GM12872 (cell line): ENCODE measurements around the gene CPED1.

Experiments
- TF ChIP-seq, protein P1 (sequence below): IDR thresholded peaks from 3 replicates; pipeline ENCODE4 v1.5.1; 2011; ENCODE audit warnings: low read depth, mild to moderate bottlenecking, low read length, moderate library complexity; ENCODE audit not compliant: insufficient read depth

CPED1 gene

DNA sequence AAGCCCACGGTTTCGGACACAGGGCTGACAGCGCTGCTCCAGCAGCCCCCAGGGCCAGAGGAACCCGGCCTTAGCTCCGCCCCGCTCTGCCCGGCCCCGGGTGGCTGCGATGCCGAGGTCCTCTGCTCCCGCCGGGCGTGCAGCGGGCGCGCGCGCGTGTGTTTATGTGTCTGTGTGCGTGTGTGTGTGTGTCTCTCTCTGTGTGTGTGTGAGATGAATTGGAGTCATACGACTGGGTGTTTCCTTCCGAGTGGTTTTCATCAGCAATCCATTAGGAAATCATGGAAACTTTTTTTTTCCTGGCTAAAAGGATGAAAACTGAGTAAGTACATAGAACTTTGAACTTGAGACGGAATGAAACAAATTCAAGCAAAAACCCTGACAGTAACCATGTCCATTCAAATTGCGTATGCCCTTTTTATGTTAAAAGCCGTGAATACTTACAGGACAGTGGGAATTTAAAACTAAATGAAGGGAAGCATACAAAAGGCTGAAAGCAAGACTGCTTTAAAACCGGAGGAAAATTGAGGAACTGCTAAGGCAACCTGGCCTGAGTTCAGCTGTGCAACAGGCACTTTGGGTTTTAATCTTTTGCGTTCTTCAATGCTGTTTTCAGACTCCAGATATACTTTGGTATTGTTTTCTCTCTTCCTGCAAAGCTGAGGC is at the start of gene CPED1:
Gene CPED1 (plus strand): TSS at position 121 of the 666 bp plus-strand sequence. CDS start 911 bp downstream, outside the sequence.
- TF ChIP-seq, protein P1, sequence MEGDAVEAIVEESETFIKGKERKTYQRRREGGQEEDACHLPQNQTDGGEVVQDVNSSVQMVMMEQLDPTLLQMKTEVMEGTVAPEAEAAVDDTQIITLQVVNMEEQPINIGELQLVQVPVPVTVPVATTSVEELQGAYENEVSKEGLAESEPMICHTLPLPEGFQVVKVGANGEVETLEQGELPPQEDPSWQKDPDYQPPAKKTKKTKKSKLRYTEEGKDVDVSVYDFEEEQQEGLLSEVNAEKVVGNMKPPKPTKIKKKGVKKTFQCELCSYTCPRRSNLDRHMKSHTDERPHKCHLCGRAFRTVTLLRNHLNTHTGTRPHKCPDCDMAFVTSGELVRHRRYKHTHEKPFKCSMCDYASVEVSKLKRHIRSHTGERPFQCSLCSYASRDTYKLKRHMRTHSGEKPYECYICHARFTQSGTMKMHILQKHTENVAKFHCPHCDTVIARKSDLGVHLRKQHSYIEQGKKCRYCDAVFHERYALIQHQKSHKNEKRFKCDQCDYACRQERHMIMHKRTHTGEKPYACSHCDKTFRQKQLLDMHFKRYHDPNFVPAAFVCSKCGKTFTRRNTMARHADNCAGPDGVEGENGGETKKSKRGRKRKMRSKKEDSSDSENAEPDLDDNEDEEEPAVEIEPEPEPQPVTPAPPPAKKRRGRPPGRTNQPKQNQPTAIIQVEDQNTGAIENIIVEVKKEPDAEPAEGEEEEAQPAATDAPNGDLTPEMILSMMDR: no peak

DNA sequence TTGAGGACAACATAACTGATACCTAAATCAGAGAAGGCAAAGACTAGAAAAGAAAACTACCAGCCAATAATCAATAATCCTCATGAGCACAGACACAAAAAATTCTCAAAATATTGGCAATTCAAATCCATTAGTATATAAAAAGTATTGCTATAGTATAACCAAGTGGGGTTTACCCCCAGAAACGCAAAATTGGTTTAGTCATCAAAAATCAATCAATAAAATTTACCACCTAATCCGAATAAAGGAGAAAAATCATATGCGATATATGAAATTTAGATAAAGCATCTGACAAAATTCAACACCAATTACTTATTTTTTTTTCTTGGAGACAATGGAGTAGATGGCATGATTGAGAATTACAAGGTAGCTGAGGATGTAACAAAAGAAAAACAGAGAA is 49.2 kb upstream of the CPED1 start:
- TF ChIP-seq, protein P1: no peak

DNA sequence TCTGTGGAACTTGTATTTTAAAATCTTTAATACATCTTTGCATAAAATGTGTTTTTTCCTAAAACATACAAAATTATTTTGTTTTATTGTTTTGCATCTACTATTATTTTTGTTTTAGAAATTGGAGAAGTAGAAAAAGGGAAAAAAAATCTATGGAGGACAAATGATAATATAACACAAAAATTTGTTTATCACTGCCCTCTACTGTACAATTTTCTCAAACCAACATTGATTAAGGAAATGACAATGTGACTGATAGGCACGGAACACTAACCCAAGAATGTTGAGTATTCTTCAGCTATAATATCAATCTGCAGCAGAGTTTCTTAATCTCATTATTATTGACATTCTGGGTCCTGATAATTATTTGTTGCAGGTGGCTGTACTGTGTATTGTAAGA is 47.4 kb upstream of the CPED1 start:
- TF ChIP-seq, protein P1: no peak

- TF ChIP-seq, protein P1: no peak
Measured at GRCh38 chr7:120941856-120942255, 46.7 kb upstream of the CPED1 start.

DNA sequence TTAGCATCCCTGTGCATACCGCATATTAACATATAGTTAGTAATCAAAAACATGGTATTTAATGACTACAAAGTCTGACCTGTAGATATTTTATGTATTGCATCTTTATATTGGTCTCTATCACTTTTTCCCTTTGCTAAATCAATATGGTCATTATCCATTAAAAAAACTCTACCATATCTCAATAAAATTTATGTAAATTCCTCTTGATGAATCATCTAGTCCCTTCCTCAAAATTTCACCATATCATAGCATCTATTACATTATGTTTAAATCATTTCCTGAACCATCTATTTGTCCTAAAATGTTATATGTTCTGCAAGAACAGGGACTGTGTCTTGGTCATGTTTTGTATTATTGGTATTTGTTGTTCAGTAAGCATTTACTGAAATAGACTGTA is 45.6 kb upstream of the CPED1 start:
- TF ChIP-seq, protein P1: no peak

DNA sequence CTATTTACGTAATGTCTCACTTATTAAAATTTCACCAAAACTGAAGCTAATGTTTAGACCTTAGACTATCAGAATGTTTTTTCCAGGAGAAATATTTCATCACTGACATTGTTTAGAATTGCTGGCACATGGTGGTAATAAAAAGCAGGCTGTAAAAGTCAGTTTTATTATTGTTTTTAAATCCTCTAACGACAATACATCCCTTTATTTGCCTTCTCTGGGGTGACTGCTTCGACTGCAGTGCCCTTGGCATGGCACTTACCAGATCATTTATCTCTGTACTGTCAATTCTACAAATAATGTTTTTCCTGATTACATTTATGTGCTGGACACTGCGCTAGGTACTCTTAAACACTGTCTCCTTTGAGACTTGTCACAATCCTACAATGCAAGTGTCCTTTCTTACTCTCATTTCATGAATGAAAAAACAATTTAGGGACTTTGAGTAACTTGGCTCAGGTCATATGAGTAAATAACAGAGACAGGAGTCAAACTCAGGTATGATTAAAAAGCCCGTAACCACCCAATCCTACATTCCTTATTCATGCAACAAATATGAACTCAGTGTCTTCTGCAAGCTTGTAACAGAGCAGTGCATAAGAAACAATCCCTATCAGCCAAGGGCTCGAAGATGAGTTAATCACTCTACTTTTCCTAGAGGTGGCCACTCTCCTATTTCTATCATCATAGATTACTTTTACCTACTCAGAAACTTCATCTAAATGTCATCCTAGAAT is 43.5 kb upstream of the CPED1 start:
- TF ChIP-seq, protein P1: no peak

DNA sequence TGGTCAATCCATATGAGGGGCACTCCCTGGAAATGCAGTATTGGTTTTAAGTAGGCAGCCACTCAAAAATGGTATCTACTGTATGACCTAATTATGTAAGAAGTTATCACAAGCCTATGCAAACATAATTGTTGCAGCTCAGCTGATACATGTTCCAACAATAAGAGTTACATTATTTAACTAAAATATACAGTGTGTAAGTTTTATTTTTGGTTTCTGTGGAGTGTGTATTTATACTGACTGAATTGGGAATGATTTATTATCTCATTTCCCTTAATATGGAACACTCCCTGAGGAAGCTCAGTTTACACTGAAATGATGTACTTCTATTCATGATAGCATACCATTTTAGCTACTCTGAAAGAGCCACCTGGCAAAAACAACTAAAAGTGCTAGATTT is 40.5 kb upstream of the CPED1 start:
- TF ChIP-seq, protein P1: no peak
